Loucy (cell line): ENCODE data around the gene MRPS23.

Source experiments
- H2AFZ ChIP-seq: fragments of 200-600 bp; sonication (generic); 2 replicates; pipeline ENCODE4 v1.6.0; 2016; ENCODE audit warnings: antibody characterized with exemption, mild to moderate bottlenecking, low read length, moderate library complexity
- H3F3A ChIP-seq: fragments of 200-600 bp; 2 replicates; pipeline ENCODE4 v1.6.0; 2016; ENCODE audit warnings: antibody characterized with exemption, low read depth, mild to moderate bottlenecking
- H3K27me3 ChIP-seq: fragments of 200-600 bp; sonication (generic); 2 replicates; pipeline ENCODE4 v1.6.1; 2014; ENCODE audit warnings: low read length, mild to moderate bottlenecking; ENCODE audit not compliant: insufficient read depth, poor library complexity, severe bottlenecking
- H3K36me3 ChIP-seq: fragments of 200-600 bp; sonication (generic); 2 replicates; pipeline ENCODE4 v1.6.1; 2016; ENCODE audit warnings: low read length; ENCODE audit not compliant: insufficient read depth
- H3K4me1 ChIP-seq: fragments of 200-600 bp; sonication (generic); 2 replicates; pipeline ENCODE4 v1.5.1; 2014; ENCODE audit warnings: low read length, mild to moderate bottlenecking; ENCODE audit not compliant: insufficient read depth, poor library complexity, severe bottlenecking
- H3K4me2 ChIP-seq: fragments of 200-600 bp; sonication (generic); 2 replicates; pipeline ENCODE4 v1.6.0; 2014; ENCODE audit warnings: antibody characterized with exemption, low read length, low read depth, mild to moderate bottlenecking; ENCODE audit not compliant: poor library complexity, severe bottlenecking
- H3K4me3 ChIP-seq: fragments of 200-600 bp; sonication (generic); 2 replicates; pipeline ENCODE4 v1.5.1; 2014; ENCODE audit warnings: low read length, mild to moderate bottlenecking, mixed read lengths; ENCODE audit not compliant: poor library complexity, severe bottlenecking
- H3K79me2 ChIP-seq: fragments of 200-600 bp; sonication (generic); 2 replicates; pipeline ENCODE4 v1.6.1; 2014; ENCODE audit warnings: low read length; ENCODE audit not compliant: insufficient read depth
- H3K9ac ChIP-seq: fragments of 200-600 bp; sonication (generic); 2 replicates; pipeline ENCODE4 v1.6.0; 2014; ENCODE audit warnings: mild to moderate bottlenecking, low read depth, low read length, moderate library complexity; ENCODE audit not compliant: poor library complexity, severe bottlenecking
- H3K9me2 ChIP-seq: fragments of 200-600 bp; sonication (generic); replicated peaks from 2 replicates; pipeline ENCODE4 v1.6.1; 2016; ENCODE audit warnings: low read depth, low read length, mixed read lengths
- H3K9me3 ChIP-seq: fragments of 200-600 bp; sonication (generic); 2 replicates; pipeline ENCODE4 v1.6.1; 2014; ENCODE audit warnings: mild to moderate bottlenecking, antibody characterized with exemption, low read length, low read depth; ENCODE audit not compliant: insufficient read depth
- H4K20me1 ChIP-seq: fragments of 200-600 bp; sonication (generic); 2 replicates; pipeline ENCODE4 v1.6.0; 2014; ENCODE audit warnings: antibody characterized with exemption, low read length, mild to moderate bottlenecking; ENCODE audit not compliant: insufficient read depth, poor library complexity, severe bottlenecking
- CTCF ChIP-seq: fragments of 200-600 bp; sonication (generic); conservative IDR thresholded peaks from 2 replicates; pipeline ENCODE4 v1.5.1; 2014; ENCODE audit warnings: mild to moderate bottlenecking, antibody characterized with exemption, low read length
- EZH2phosphoT487 ChIP-seq: fragments of 200-600 bp; IDR thresholded peaks from 2 replicates; pipeline ENCODE4 v1.6.1; 2018; ENCODE audit warnings: antibody characterized with exemption, mild to moderate bottlenecking, moderate library complexity, borderline replicate concordance

The MRPS23 gene

GRCh38 chr17:57811638-57812280, 38.1 kb downstream of the MRPS23 start:
- Histone ChIP-seq H3K4me1 (peaks cover 17% of the 10 kb centered on the region), H3K79me2 (no peaks in the 10 kb centered on the region), H3K9me3 (no peaks in the 10 kb centered on the region), H3K4me3 (peak overlapping the region; percentile 26), H3K4me2 (peak overlapping the region; percentile 71), H2AFZ (0 out of 2 replicates have a peak overlapping the region, but pooled peaks have one; percentile 7), H3K27me3 (peaks cover 5% of the 10 kb centered on the region), H3K9ac (no peak overlapping the region), H4K20me1 (no peaks in the 10 kb centered on the region), H3K9me2 (no peaks in the 10 kb centered on the region), H3F3A (no peaks in the 10 kb centered on the region), H3K36me3 (no peaks in the 10 kb centered on the region)
- no peak for TF ChIP-seq CTCF
- TF ChIP-seq EZH2phosphoT487, result no peak

- Histone ChIP-seq H4K20me1 (no peaks in the 10 kb centered on the region), H3K27me3 (peaks cover 5% of the 10 kb centered on the region), H3K79me2 (no peaks in the 10 kb centered on the region), H3K9me2 (no peaks in the 10 kb centered on the region), H3K4me2 (peak overlapping the region; percentile 71), H3K9me3 (no peaks in the 10 kb centered on the region), H2AFZ (no peak overlapping the region), H3K4me1 (peaks cover 17% of the 10 kb centered on the region), H3F3A (no peaks in the 10 kb centered on the region), H3K36me3 (no peaks in the 10 kb centered on the region), H3K4me3 (peak overlapping the region; percentile 26), H3K9ac (no peak overlapping the region)
- TF ChIP-seq CTCF (peak; percentile 19; the same call in 1 of the 2 replicates), EZH2phosphoT487 (no peak)
Measured at GRCh38 chr17:57810721-57811637, 38.9 kb downstream of the MRPS23 start.

- no peaks in the 10 kb centered on the region for H3K79me2 ChIP-seq
- H3K4me1 ChIP-seq, result peaks cover 17% of the 10 kb centered on the region
- H3K9ac ChIP-seq, result no peak overlapping the region
- no peaks in the 10 kb centered on the region for H4K20me1 ChIP-seq
- H3K4me2 ChIP-seq, result no peak overlapping the region
- no peak overlapping the region for H3K4me3 ChIP-seq
- no peak overlapping the region for H2AFZ ChIP-seq
- no peaks in the 10 kb centered on the region for H3K9me3 ChIP-seq
- H3K36me3 ChIP-seq, result no peaks in the 10 kb centered on the region
- no peaks in the 10 kb centered on the region for H3K9me2 ChIP-seq
- TF ChIP-seq CTCF (no peak), EZH2phosphoT487 (no peak)
- H3F3A ChIP-seq, result no peaks in the 10 kb centered on the region
- peaks cover 5% of the 10 kb centered on the region for H3K27me3 ChIP-seq
Measured at GRCh38 chr17:57809879-57810278, 40.0 kb downstream of the MRPS23 start.
